RCC 7860 (cell line): ENCODE measurements around the gene TDRD7.

ENCODE experiments used
- DNase-seq: peaks from one replicate; pipeline ENCODE4 v3.0.0-alpha.2; 2015; ENCODE audit warnings: low spot score
- FAIRE-seq: peaks from 2 replicates; lab custom pipeline; 2012; peaks lifted over from hg19 to GRCh38; lab: Jason Lieb, UNC

TDRD7 gene

GRCh38 chr9:97503862-97504210 lies 91.9 kb downstream of the TDRD7 start:
- FAIRE-seq = no peak
- no peak for DNase-seq

GRCh38 chr9:97504381-97505216 lies 92.7 kb downstream of the TDRD7 start:
- FAIRE-seq (no peak), DNase-seq (no peak)

- DNase-seq (no peak), FAIRE-seq (no peak)
Measured at GRCh38 chr9:97505845-97506244, 93.9 kb downstream of the TDRD7 start.

GRCh38 chr9:97506306-97506705 lies 94.4 kb downstream of the TDRD7 start:
- FAIRE-seq (no peak), DNase-seq (no peak)

- no peak for DNase-seq
- FAIRE-seq = no peak
Measured at GRCh38 chr9:97506787-97507186, 94.9 kb downstream of the TDRD7 start.

GRCh38 chr9:97507428-97507984 lies 95.6 kb downstream of the TDRD7 start:
- no peak for DNase-seq
- FAIRE-seq = no peak

GRCh38 chr9:97508852-97509251 lies 97.0 kb downstream of the TDRD7 start:
- no peak for FAIRE-seq

GRCh38 chr9:97510797-97511654 lies 99.1 kb downstream of the TDRD7 start:
- FAIRE-seq (no peak), DNase-seq (peak; percentile 30)

More at GRCh38 chr9:97508852-97509251, 97.0 kb downstream of the TDRD7 start:
- DNase-seq = no peak

- DNase-seq (no peak), FAIRE-seq (no peak)
Measured at GRCh38 chr9:97511655-97512427, 99.9 kb downstream of the TDRD7 start.

- FAIRE-seq = no peak
Measured at GRCh38 chr9:97512966-97513560, 101.2 kb downstream of the TDRD7 start.

GRCh38 chr9:97514531-97514930 lies 102.6 kb downstream of the TDRD7 start:
- FAIRE-seq (no peak), DNase-seq (no peak)

More at GRCh38 chr9:97512966-97513560, 101.2 kb downstream of the TDRD7 start:
- no peak for DNase-seq

- DNase-seq (no peak), FAIRE-seq (no peak)
Measured at GRCh38 chr9:97515662-97516061, 103.8 kb downstream of the TDRD7 start.

GRCh38 chr9:97516111-97516510 lies 104.2 kb downstream of the TDRD7 start:
- FAIRE-seq (no peak), DNase-seq (no peak)

GRCh38 chr9:97517331-97518089 lies 105.6 kb downstream of the TDRD7 start:
- FAIRE-seq (no peak), DNase-seq (no peak)

- FAIRE-seq = no peak
- DNase-seq = no peak
Measured at GRCh38 chr9:97518166-97518908, 106.4 kb downstream of the TDRD7 start.

GRCh38 chr9:97518909-97519307 lies 107.0 kb downstream of the TDRD7 start:
- FAIRE-seq (no peak), DNase-seq (peak; percentile 62)

- DNase-seq (no peak), FAIRE-seq (no peak)
Measured at GRCh38 chr9:97519441-97519970, 107.6 kb downstream of the TDRD7 start.

GRCh38 chr9:97521576-97522333 lies 109.9 kb downstream of the TDRD7 start:
- FAIRE-seq = no peak
- no peak for DNase-seq
